GM19463 (cell line): ENCODE results near the gene TAPT1.

ENCODE experiments used
- ATAC-seq: cut with Tn5 transposase; IDR thresholded peaks from one replicate; pipeline ENCODE4 v1.9.1; 2021; ENCODE audit warnings: mild to moderate bottlenecking, moderate library complexity; ENCODE audit not compliant: unreplicated experiment

The TAPT1 gene

DNA sequence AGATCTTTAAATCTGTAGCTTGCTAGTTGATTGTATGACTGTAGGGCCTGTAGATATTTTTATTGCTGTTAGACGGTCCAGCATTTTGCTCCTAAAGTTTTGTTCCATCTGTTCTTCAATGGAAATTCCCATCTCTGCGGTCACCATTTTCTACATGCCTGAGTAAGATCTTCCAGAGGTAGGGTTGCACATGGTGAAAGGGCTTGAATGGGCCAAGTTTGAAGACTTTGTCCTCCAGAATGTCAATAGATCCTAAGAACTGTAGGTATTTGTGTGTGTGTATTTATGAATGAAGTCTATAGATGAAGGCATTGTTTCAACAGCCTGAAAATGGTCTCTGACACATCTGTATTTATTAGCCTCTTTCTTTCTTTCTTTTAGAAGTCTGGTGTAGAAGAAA, 22.3 kb upstream of the TAPT1 start:
- ATAC-seq, result no peak

- no peak for ATAC-seq
Observed at GRCh38 chr4:16245241-16245640, 19.0 kb upstream of the TAPT1 start.

- no peak for ATAC-seq
Observed at GRCh38 chr4:16243285-16243684, 17.0 kb upstream of the TAPT1 start.

DNA sequence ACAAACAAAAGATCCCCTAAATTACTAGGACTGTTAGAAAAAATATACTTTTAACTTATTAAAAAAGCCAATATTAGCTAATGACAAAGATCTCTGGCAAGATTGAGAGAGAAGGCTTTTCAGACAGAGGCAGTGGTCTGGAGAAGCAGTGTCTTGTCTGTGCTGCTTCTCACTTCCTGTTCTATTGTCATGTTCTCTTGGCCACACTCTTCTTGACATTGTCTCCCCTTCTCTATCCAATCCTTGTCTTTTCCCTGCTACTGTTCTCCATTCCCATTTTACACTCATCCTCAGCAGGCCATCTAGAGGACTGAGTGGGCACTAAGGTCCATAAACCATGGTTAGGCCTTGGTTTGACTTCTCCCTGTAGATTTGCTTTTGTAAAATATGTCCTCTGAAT, 14.0 kb upstream of the TAPT1 start:
- no peak for ATAC-seq

GRCh38 chr4:16239086-16239485, 12.8 kb upstream of the TAPT1 start:
- no peak for ATAC-seq

- ATAC-seq, result no peak
Observed at GRCh38 chr4:16238327-16238726, 12.1 kb upstream of the TAPT1 start.

DNA sequence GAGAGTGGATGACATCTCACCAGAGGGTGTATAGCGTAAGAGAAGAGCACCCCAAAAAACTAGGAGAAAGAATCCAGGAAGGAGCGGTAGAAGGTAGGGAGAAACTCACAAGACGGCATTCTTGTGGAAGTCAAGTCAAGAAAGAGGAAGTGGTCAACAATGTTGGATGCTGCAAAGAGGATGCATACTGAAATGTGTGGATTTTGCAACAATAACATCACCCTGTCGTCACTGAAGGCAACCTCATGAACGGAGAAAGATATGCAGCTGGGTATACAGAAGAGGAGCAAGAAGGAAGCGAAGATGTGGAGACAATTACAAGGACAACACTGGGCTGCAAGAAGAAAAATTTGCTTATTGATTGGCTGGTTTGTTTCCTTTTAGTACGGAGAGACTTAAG, 11.4 kb upstream of the TAPT1 start:
- no peak for ATAC-seq

- ATAC-seq, result no peak
Observed at GRCh38 chr4:16236402-16237023, 10.2 kb upstream of the TAPT1 start.

DNA sequence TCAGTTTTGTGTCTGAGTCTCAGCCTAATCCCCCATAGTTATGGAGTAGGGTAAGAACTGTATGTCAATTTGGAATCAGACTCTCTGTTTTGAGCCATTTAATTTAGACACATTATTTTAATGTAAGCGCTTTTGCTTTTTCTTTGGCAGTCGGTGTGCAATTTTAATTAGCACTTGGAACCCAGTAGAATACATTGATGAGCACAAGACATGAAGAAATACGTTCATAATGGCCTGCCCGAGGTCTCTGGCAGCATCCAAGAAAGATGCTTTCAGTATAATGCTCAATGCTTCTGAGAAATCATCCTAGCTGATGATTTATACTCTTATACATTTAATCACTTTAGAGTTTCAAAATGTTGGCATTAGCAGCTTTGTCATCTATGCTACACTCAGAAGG, 8.9 kb upstream of the TAPT1 start:
- no peak for ATAC-seq

DNA sequence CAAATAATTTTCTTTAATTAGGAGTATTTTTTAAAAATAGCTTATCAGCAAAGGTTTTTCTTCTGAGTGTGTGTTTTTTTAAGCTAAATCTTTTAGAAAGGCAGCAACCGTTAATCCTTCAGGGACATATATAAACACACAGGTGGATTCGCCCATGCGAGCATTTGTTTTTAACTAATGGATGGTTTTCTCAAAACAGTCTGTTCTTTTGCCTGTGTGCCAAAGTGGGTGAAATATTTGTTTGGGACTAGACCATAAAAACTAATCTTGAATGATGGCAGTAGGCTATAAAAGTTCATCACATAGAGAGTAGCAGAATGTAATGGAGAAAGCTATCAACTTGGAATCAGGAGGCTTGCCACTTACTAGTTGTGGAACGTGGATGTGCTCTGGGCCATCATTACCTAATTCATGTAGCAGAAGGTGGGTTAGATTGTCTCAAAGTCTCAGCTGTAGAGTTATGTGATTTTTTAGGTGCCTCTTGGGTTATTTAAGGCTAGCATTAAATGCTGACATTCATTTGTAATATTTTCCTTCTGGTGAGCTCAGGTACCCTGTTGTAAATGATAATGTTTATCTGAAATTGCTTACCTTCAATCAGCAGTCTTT, 7.4 kb upstream of the TAPT1 start:
- no peak for ATAC-seq

GRCh38 chr4:16231570-16232245, 5.4 kb upstream of the TAPT1 start:
- ATAC-seq, result no peak

DNA sequence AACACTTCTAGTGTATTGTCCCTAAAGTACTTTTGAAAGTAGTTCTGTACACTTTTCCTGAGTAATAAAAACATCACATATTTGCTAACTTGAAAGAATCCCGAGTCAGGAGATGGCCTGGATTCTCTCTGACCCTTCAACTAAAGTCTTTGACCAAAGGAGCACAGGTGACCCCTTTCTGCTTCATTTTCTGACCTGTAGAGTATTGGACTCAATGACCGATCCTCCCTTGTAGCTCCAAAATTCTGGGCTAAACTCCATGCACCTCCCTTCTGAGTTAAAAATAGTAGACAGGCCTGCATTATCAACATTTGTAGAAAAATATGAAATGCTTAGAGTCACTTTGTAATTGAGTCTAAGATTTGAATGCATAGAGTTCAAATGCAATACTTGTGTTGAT, 4.0 kb upstream of the TAPT1 start:
- ATAC-seq, result no peak

DNA sequence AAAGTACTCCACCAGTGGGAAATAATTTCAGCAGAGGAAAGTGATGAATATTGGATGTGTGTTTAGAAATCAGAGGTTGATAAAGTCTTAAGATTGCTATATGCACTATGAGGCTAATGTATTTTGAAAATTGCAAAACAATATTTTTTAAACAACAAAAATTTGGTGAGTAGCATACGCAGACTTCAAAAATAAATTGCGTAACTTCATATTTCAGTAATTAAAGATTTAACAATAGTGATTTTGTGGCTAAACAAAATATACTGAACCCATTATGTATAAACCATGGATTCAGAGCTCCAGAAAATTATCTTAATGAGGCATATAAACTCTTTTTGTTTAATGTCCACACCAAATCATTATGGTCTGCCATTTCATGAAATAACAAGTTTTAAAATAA, 3.3 kb upstream of the TAPT1 start:
- no peak for ATAC-seq

- ATAC-seq, result no peak
Observed at GRCh38 chr4:16227462-16227868, 1.2 kb upstream of the TAPT1 start.

GRCh38 chr4:16226816-16227461, 668 bp upstream of the TAPT1 start:
- ATAC-seq, result peak; percentile 33

GRCh38 chr4:16225167-16225862, 956 bp downstream of the TAPT1 start:
- ATAC-seq, result no peak

DNA sequence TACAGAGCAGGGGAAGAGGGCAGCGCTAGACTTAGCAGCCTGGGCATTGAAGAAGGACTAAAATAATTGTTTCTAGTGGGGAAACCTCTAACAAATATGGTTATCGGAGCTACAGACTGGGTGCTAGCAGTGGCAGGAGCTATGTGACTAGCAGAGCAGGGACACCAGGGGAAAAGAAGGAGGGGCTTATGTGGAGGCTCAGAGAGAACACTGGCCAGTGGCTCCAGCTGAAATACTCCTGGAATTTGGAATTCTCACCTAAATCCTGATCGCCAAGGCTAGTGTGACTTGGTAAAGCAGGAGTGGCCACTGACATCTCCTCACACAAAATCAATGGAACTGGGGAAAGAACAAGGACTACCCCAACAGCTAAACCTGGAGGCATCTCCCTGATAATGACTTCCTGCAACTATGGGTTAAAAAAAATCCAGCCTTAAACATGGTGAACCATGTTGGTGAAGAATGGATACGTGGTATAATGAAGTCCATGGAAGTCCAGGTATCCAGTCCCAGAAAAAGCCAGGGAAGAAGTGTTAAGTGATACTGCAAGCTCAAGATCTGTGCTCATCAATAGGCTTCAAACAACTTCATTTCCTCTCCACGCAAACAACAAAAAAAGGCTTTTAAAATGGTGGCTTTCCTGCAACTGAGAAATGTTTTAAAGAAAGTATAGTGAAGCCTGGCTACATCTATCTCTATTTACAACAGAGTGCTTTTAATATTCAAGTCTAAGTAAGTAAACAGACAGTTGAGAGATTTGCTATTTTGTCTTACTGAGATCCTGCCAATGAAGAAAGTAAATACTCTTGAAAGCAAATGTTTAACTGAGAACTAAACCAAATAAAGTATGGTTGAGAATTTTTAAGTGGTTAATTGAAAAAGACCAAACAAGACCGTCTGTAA, 1.8 kb downstream of the TAPT1 start:
- no peak for ATAC-seq

DNA sequence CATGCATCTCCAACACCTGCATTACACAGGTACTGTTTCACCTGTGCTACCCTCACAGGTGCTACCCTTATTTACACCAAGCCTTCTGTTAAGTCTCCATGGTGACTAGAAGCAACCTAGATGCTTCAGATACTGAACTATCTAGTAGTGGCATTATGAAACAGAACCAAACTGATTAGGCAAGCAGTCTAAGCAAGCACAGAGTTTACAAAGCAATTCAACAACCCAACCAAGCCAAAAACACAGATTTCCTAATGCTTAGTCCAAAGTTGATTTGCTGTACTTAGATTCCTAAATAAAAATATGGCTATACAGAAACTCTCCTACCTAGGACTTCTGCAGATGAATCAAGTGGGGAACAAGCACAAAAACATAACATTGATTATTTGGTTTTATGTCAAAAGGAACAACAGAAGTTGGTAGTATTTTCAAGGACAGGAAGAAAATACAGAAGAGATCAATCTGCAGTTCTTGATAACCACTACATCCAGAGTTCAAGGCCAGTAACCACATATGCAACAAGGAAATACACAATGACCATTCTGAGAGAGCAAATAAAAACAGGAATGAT, 3.2 kb downstream of the TAPT1 start:
- no peak for ATAC-seq

- no peak for ATAC-seq
Observed at GRCh38 chr4:16218950-16219349, 7.3 kb downstream of the TAPT1 start.
